ENCODE measurements around the gene DSCAM.

DSCAM gene

DNA sequence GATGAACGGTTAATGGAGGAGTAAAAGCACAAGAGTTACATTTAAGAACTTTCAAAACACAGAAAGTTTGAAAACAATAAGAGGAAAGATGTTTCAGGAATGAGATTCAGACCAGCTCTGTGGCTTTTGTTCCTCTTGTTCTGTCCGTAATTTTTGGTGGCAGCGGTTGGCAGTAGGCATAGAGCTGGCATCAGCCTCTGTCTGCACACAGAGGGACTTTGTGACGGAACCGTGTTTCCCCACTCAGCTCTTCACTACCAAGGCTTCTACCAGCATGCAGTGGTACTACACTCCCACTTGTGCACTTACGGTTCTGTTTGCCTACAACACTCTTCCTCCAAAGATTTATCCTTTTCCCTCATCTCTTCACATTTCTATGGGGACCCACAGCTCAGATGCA lies 212.8 kb downstream of the DSCAM start:
- Histone ChIP-seq H3K27me3 (ENCODE audit: insufficient read depth, poor library complexity, severe bottlenecking) (no peaks in the 10 kb centered on the region), H3K4me3 (replicated peaks; ENCODE audit: insufficient read depth, low read length) (no peak overlapping the region), H3K27ac (replicated peaks) (no peak overlapping the region)
- no peak for TF ChIP-seq SPI1 (IDR thresholded peaks at IDR 0.05; ENCODE audit: borderline replicate concordance, low read depth)
- DNase-seq (ENCODE audit: low read depth in 1 of 2, low spot score in 1 of 2), result no peak

DNA sequence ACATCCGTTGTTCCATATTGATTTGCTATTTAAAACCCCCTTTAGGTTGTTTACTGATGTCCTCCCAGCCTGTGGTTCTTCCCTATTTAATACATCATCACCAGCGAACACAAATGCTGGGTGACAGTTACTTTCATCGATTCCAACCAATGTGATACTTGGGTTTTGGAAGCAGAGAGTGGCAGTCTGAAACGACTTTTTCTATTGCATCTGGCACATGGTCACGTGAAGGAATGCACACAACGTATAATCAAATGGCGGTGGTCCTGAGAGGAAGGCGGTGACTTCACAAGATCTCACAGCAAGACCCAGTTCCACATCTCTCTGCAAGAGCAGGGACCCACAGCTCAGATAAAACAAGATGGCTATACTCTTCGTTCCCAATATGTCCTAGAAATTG lies 213.9 kb downstream of the DSCAM start:
- Histone ChIP-seq H3K4me3 (replicated peaks; ENCODE audit: insufficient read depth, low read length) (no peak overlapping the region), H3K27ac (replicated peaks) (no peak overlapping the region), H3K27me3 (ENCODE audit: insufficient read depth, poor library complexity, severe bottlenecking) (no peaks in the 10 kb centered on the region)
- no peak for TF ChIP-seq SPI1 (IDR thresholded peaks at IDR 0.05; ENCODE audit: borderline replicate concordance, low read depth)
- TF ChIP-seq, protein P1, sequence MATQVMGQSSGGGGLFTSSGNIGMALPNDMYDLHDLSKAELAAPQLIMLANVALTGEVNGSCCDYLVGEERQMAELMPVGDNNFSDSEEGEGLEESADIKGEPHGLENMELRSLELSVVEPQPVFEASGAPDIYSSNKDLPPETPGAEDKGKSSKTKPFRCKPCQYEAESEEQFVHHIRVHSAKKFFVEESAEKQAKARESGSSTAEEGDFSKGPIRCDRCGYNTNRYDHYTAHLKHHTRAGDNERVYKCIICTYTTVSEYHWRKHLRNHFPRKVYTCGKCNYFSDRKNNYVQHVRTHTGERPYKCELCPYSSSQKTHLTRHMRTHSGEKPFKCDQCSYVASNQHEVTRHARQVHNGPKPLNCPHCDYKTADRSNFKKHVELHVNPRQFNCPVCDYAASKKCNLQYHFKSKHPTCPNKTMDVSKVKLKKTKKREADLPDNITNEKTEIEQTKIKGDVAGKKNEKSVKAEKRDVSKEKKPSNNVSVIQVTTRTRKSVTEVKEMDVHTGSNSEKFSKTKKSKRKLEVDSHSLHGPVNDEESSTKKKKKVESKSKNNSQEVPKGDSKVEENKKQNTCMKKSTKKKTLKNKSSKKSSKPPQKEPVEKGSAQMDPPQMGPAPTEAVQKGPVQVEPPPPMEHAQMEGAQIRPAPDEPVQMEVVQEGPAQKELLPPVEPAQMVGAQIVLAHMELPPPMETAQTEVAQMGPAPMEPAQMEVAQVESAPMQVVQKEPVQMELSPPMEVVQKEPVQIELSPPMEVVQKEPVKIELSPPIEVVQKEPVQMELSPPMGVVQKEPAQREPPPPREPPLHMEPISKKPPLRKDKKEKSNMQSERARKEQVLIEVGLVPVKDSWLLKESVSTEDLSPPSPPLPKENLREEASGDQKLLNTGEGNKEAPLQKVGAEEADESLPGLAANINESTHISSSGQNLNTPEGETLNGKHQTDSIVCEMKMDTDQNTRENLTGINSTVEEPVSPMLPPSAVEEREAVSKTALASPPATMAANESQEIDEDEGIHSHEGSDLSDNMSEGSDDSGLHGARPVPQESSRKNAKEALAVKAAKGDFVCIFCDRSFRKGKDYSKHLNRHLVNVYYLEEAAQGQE (IDR thresholded peaks at IDR 0.05; ENCODE audit: insufficient replicate concordance, low read depth), result no peak
- no peak for DNase-seq (ENCODE audit: low read depth in 1 of 2, low spot score in 1 of 2)

DNA sequence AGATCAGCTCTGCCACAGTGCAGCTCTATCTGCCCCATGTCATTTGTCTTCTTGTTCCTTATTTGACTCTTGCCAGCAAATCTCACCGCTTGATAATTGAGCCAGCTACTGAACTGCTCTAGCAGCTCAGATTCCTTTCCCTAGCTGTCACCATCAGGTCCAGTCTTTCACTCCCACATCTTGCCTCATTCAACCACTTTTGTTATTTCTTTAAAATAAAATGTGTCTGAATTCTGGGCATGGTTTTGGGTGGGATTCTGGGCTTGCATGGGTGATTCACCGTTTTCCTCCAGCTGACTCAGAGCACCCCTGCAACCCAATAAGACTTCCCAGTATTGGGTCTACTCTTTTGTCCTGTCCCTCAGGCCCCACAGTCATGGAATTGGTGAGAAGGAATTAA lies 215.7 kb downstream of the DSCAM start:
- DNase-seq (ENCODE audit: low read depth in 1 of 2, low spot score in 1 of 2), result no peak
- TF ChIP-seq SPI1 (IDR thresholded peaks at IDR 0.05; ENCODE audit: borderline replicate concordance, low read depth) (no peak), POLR2AphosphoS5 (IDR thresholded peaks at IDR 0.05; ENCODE audit: low read depth) (no peak), GABPA (IDR thresholded peaks at IDR 0.05; ENCODE audit: low read depth) (no peak)
- TF ChIP-seq, protein P1 (IDR thresholded peaks at IDR 0.05; ENCODE audit: insufficient replicate concordance, low read depth), result no peak
- TF ChIP-seq, protein P2, sequence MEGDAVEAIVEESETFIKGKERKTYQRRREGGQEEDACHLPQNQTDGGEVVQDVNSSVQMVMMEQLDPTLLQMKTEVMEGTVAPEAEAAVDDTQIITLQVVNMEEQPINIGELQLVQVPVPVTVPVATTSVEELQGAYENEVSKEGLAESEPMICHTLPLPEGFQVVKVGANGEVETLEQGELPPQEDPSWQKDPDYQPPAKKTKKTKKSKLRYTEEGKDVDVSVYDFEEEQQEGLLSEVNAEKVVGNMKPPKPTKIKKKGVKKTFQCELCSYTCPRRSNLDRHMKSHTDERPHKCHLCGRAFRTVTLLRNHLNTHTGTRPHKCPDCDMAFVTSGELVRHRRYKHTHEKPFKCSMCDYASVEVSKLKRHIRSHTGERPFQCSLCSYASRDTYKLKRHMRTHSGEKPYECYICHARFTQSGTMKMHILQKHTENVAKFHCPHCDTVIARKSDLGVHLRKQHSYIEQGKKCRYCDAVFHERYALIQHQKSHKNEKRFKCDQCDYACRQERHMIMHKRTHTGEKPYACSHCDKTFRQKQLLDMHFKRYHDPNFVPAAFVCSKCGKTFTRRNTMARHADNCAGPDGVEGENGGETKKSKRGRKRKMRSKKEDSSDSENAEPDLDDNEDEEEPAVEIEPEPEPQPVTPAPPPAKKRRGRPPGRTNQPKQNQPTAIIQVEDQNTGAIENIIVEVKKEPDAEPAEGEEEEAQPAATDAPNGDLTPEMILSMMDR (IDR thresholded peaks at IDR 0.05; ENCODE audit: insufficient read depth, low read length), result no peak
- Histone ChIP-seq H3K27ac (replicated peaks) (no peak overlapping the region), H3K27me3 (ENCODE audit: insufficient read depth, poor library complexity, severe bottlenecking) (no peaks in the 10 kb centered on the region), H3K4me3 (replicated peaks; ENCODE audit: insufficient read depth, low read length) (no peak overlapping the region)

DNA sequence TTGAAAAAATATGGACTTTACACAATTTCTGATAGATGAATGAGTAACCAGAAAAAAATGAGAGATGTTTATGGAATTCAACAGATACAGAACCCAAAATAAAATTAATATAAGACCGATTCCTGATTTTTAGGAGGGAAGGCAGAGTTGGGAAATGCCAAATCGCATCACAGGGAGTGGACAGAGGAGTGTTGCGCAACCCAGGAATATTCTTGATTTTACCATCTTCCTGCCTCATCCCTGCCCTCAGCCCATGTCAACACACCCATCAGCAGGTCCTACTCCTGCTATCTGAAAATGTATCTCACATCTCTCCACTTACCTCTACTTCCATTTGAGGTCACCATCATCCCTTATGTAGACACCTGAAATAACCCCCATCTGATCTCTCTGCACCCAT lies 221.0 kb downstream of the DSCAM start:
- TF ChIP-seq POLR2AphosphoS5 (IDR thresholded peaks at IDR 0.05; ENCODE audit: low read depth), result no peak
- no peak overlapping the region for H3K27ac ChIP-seq (replicated peaks)
- no peak overlapping the region for H3K4me3 ChIP-seq (replicated peaks; ENCODE audit: insufficient read depth, low read length)
- DNase-seq (ENCODE audit: low read depth in 1 of 2, low spot score in 1 of 2), result no peak
- no peaks in the 10 kb centered on the region for H3K27me3 ChIP-seq (ENCODE audit: insufficient read depth, poor library complexity, severe bottlenecking)

DNA sequence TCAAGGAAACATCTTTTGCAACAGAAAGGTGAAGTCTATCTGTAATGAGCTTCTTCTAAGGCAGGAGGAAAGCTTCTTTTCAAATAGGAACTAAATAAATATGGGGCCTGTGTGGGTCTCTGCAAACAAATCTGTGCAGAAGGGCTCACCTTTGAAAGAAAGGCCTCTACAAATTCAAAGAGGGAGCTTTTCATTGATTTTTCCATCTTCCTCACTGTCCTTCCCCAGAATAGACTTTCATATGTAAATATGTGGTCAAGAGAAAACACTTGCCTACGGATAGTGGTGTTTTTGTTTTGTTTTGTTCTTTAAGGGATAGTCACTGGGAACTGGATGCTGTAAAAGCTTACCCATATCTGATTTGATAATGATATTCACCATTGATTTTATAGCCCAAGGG lies 223.4 kb downstream of the DSCAM start:
- no peak for DNase-seq (ENCODE audit: low read depth in 1 of 2, low spot score in 1 of 2)
- Histone ChIP-seq H3K4me3 (replicated peaks; ENCODE audit: insufficient read depth, low read length) (no peak overlapping the region), H3K27me3 (ENCODE audit: insufficient read depth, poor library complexity, severe bottlenecking) (no peaks in the 10 kb centered on the region), H3K27ac (replicated peaks) (no peak overlapping the region)
- TF ChIP-seq, protein P2 (IDR thresholded peaks at IDR 0.05; ENCODE audit: insufficient read depth, low read length), result no peak
- TF ChIP-seq SPI1 (IDR thresholded peaks at IDR 0.05; ENCODE audit: borderline replicate concordance, low read depth) (no peak), POLR2AphosphoS5 (IDR thresholded peaks at IDR 0.05; ENCODE audit: low read depth) (no peak), GABPA (IDR thresholded peaks at IDR 0.05; ENCODE audit: low read depth) (no peak)
